Adrenal gland (tissue), 5 donors: ENCODE measurements around the gene LTN1.

Experiments
- CTCF ChIP-seq, 6 experiments: fragments of 450-650 bp in 4 of 6; fragments of 200-600 bp in 2 of 6; sonication (generic) in 1 of 6; IDR thresholded peaks; 1 replicate in 5 of 6; 2 replicates in 1 of 6; pipeline versions ENCODE4 v1.5.1 to v1.8.0; 2016 to 2021; ENCODE audit warnings: antibody characterized with exemption in 6 of 6, mild to moderate bottlenecking in 2 of 6, moderate library complexity in 1 of 6
- POLR2A ChIP-seq, 2 donors: fragments of 450-650 bp; IDR thresholded peaks; one replicate each; pipeline ENCODE4 v1.6.1; 2017; ENCODE audit warnings: antibody characterized with exemption in 2 of 2, mild to moderate bottlenecking in 2 of 2, moderate library complexity in 1 of 2
- donor health status: DM: no; HTN: no; CAD: no.

GRCh38 chr21:28900481-28900880 is 92.2 kb downstream of the LTN1 start:
- TF ChIP-seq CTCF (IDR thresholded peaks at IDR 0.05) (no peak), POLR2A (IDR thresholded peaks at IDR 0.05) (no peak)
